Coronary artery (tissue), 2 donors: ENCODE measurements around the gene STIMATE.

Source experiments
- DNase-seq: peaks from one replicate; pipeline ENCODE4 v3.0.0-alpha.2; 2017; ENCODE audit warnings: low spot score
- H3K27ac ChIP-seq, 2 donors: fragments of 200-600 bp; sonication (generic); one replicate each; pipeline ENCODE4 v1.5.1; 2016 to 2019
- H3K4me3 ChIP-seq: fragments of 200-600 bp; sonication (generic); 2 replicates; pipeline ENCODE4 v1.5.1; 2016; ENCODE audit warnings: mild to moderate bottlenecking, moderate library complexity
- CTCF ChIP-seq: fragments of 200-600 bp; sonication (generic); IDR thresholded peaks from one replicate; pipeline ENCODE4 v1.5.1; 2019; ENCODE audit warnings: antibody characterized with exemption

The STIMATE gene

GRCh38 chr3:52872245-52872644, 25.1 kb downstream of the STIMATE start:
- no peak for DNase-seq
- no peak for TF ChIP-seq CTCF
- H3K4me3 ChIP-seq = no peak overlapping the region
- no peak overlapping the region for H3K27ac ChIP-seq

- no peak overlapping the region for H3K27ac ChIP-seq
- no peak for DNase-seq
These were observed 25.6 kb downstream of the STIMATE start for GRCh38 chr3:52871761-52872160.

GRCh38 chr3:52870471-52870870, 26.9 kb downstream of the STIMATE start:
- no peak for TF ChIP-seq CTCF
- H3K27ac ChIP-seq = no peak overlapping the region
- no peak for DNase-seq
- H3K4me3 ChIP-seq = no peak overlapping the region

More at GRCh38 chr3:52871761-52872160, 25.6 kb downstream of the STIMATE start:
- TF ChIP-seq CTCF = no peak
- no peak overlapping the region for H3K4me3 ChIP-seq

GRCh38 chr3:52866427-52866826, 30.9 kb downstream of the STIMATE start:
- no peak for TF ChIP-seq CTCF
- no peak overlapping the region for H3K4me3 ChIP-seq
- no peak overlapping the region for H3K27ac ChIP-seq
- DNase-seq = no peak

GRCh38 chr3:52865994-52866393, 31.4 kb downstream of the STIMATE start:
- H3K4me3 ChIP-seq = no peak overlapping the region
- no peak for TF ChIP-seq CTCF
- no peak overlapping the region for H3K27ac ChIP-seq
- no peak for DNase-seq

GRCh38 chr3:52860424-52860768, 37.0 kb downstream of the STIMATE start:
- TF ChIP-seq CTCF = no peak
- no peak for DNase-seq
- H3K4me3 ChIP-seq = no peak overlapping the region
- H3K27ac ChIP-seq = no peak overlapping the region

GRCh38 chr3:52859686-52860423, 37.5 kb downstream of the STIMATE start:
- DNase-seq = no peak
- H3K27ac ChIP-seq = no peak overlapping the region
- TF ChIP-seq CTCF = no peak
- no peak overlapping the region for H3K4me3 ChIP-seq
